ENCODE results near the gene TNFAIP8L3. TPM values are rescaled to one million over a fixed set of nuclear protein-coding genes. Genes with fewer than 3 reads are reported as not detected.

The TNFAIP8L3 gene
- total RNA-seq, 2 donors from 2014 or later: 9.7 to 12.7 TPM

GRCh38 chr15:51095681-51096331 is 1.1 kb upstream of the TNFAIP8L3 start:
- ATAC-seq: no peak
- DNase-seq: no peak
- intact Hi-C loops (cut with DNase I, micrococcal nuclease): no loop called here

GRCh38 chr15:51093839-51094605 is 684 bp downstream of the TNFAIP8L3 start:
- peak; percentile 42 to 47 for DNase-seq
- ATAC-seq: peak; percentile 33
- intact Hi-C loops (cut with DNase I, micrococcal nuclease): no loop called here

GRCh38 chr15:51093488-51093838 is 1.2 kb downstream of the TNFAIP8L3 start:
- intact Hi-C loops (cut with DNase I, micrococcal nuclease): no loop called here

GRCh38 chr15:51092480-51093040 is 2.1 kb downstream of the TNFAIP8L3 start:
- DNase-seq (no peak), ATAC-seq (no peak)
- intact Hi-C loops (cut with DNase I, micrococcal nuclease): no loop called here

More at GRCh38 chr15:51093488-51093838, 1.2 kb downstream of the TNFAIP8L3 start:
- DNase-seq: peak in 1 of 2 donors; percentile 11
- ATAC-seq: peak; percentile 1

- intact Hi-C loops (cut with DNase I, micrococcal nuclease): no loop called here
- DNase-seq (no peak), ATAC-seq (no peak)
These were observed 4.0 kb downstream of the TNFAIP8L3 start for GRCh38 chr15:51090753-51091152.

GRCh38 chr15:51089699-51090453 is 4.8 kb downstream of the TNFAIP8L3 start:
- intact Hi-C loops (cut with DNase I, micrococcal nuclease): no loop called here
- no peak for DNase-seq
- no peak for ATAC-seq

- intact Hi-C loops (cut with DNase I, micrococcal nuclease): no loop called here
- ATAC-seq (no peak), DNase-seq (no peak)
These were observed 5.7 kb downstream of the TNFAIP8L3 start for GRCh38 chr15:51089041-51089440.

GRCh38 chr15:51088585-51088984 is 6.1 kb downstream of the TNFAIP8L3 start:
- intact Hi-C loops (cut with DNase I, micrococcal nuclease): no loop called here
- ATAC-seq (no peak), DNase-seq (no peak)

- ATAC-seq: no peak
- no peak for DNase-seq
- intact Hi-C loops (cut with DNase I, micrococcal nuclease): no loop called here
These were observed 7.2 kb downstream of the TNFAIP8L3 start for GRCh38 chr15:51087513-51087912.

GRCh38 chr15:51086409-51086808 is 8.3 kb downstream of the TNFAIP8L3 start:
- intact Hi-C loops (cut with DNase I, micrococcal nuclease): no loop called here
- ATAC-seq: no peak
- DNase-seq: no peak

- DNase-seq: no peak
- intact Hi-C loops (cut with DNase I, micrococcal nuclease): no loop called here
- ATAC-seq: no peak
These were observed 8.9 kb downstream of the TNFAIP8L3 start for GRCh38 chr15:51085764-51086163.

GRCh38 chr15:51083641-51084166 is 11.0 kb downstream of the TNFAIP8L3 start:
- intact Hi-C loops (cut with DNase I, micrococcal nuclease): no loop called here

GRCh38 chr15:51082246-51082645 is 12.5 kb downstream of the TNFAIP8L3 start:
- intact Hi-C loops (cut with DNase I, micrococcal nuclease): no loop called here
- no peak for DNase-seq
- no peak for ATAC-seq

More at GRCh38 chr15:51083641-51084166, 11.0 kb downstream of the TNFAIP8L3 start:
- DNase-seq (no peak), ATAC-seq (no peak)

GRCh38 chr15:51080286-51080685 is 14.4 kb downstream of the TNFAIP8L3 start:
- no peak for ATAC-seq
- intact Hi-C loops (cut with DNase I, micrococcal nuclease): no loop called here

GRCh38 chr15:51079226-51079625 is 15.5 kb downstream of the TNFAIP8L3 start:
- intact Hi-C loops (cut with DNase I, micrococcal nuclease): no loop called here
- DNase-seq: no peak
- ATAC-seq: no peak

More at GRCh38 chr15:51080286-51080685, 14.4 kb downstream of the TNFAIP8L3 start:
- DNase-seq: no peak

GRCh38 chr15:51077221-51078153 is 17.2 kb downstream of the TNFAIP8L3 start:
- intact Hi-C loops (cut with DNase I, micrococcal nuclease): no loop called here
- DNase-seq: peak; percentile 45 to 68
- ATAC-seq: peak; percentile 35

GRCh38 chr15:51076524-51077220 is 18.0 kb downstream of the TNFAIP8L3 start:
- intact Hi-C loops (cut with DNase I, micrococcal nuclease): no loop called here
- DNase-seq: no peak

More at GRCh38 chr15:51076524-51077220, 18.0 kb downstream of the TNFAIP8L3 start:
- no peak for ATAC-seq

Measured in left colon (tissue), 2 donors.